ENCODE results near the gene ACOX3. TPM values are rescaled to one million over a fixed set of nuclear protein-coding genes. Genes with fewer than 3 reads are reported as not detected.

The ACOX3 gene
- polyA plus RNA-seq, 3 donors = 3.8 to 16.8 (median 13.3) TPM

DNA sequence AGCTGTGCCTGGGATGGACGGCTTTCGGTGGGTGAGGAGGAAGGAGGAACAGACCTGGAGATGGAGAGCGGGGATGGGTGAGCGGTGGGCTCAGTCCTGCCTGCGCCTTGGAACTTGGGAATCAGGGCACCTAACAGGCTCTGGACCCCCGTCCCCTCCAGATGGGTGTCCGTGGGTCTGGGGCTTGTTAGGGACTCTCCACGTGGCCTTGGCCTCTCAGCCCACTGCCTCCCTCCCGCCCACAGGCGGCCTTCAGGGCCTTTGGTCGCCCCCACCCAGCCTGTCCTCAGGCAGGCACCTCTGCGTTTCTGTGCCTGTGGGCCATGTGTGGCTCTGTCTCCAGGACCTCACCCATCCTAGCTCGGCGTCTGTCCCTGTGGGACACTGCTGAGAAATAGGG lies 29.0 kb upstream of the ACOX3 start:
- Histone ChIP-seq H3K79me2 (ENCODE audit: insufficient read depth, low read length) (no peaks in the 10 kb centered on the region), H2AFZ (ENCODE audit: insufficient read depth, low read depth, low read length, poor library complexity, severe bottlenecking) (no peak overlapping the region), H3K27me3 (ENCODE audit: control insufficient read depth in 2 of 2, insufficient read depth in 2 of 2, low read length in 2 of 2) (no peaks in the 10 kb centered on the region), H3K4me1 (ENCODE audit: control insufficient read depth in 1 of 2, insufficient read depth in 2 of 2, low read length in 2 of 2) (no peaks in the 10 kb centered on the region), H4K20me1 (ENCODE audit: insufficient read depth, low read length) (no peaks in the 10 kb centered on the region), H3K4me3 (replicated peaks in 1 of 3; ENCODE audit: low read depth in 2 of 3, low read length in 3 of 3) (no peak overlapping the region), H3K36me3 (replicated peaks in 1 of 2; ENCODE audit: control insufficient read depth in 1 of 2, insufficient read depth in 2 of 2, low read length in 2 of 2) (peaks cover 38 to 70% of the 10 kb centered on the region in 2 donors), H3K4me2 (replicated peaks; ENCODE audit: extremely low read depth, low read length, poor library complexity, severe bottlenecking) (no peak overlapping the region), H3K9me3 (replicated peaks in 1 of 2; ENCODE audit: control insufficient read depth in 1 of 2, insufficient read depth in 1 of 2, low read length in 2 of 2) (no peaks in the 10 kb centered on the region), H3K27ac (ENCODE audit: low read depth in 1 of 2, low read length in 2 of 2) (no peak overlapping the region), H3K9ac (ENCODE audit: insufficient read depth, low read length, poor library complexity, severe bottlenecking) (no peak overlapping the region)
- Mint-ChIP-seq H3K9me3 (peaks cover 0 to 2% (median 0%) of the 10 kb centered on the region in 7 donors), H3K4me1 (no peaks in the 10 kb centered on the region), H3K36me3 (peaks cover 44 to 65% of the 10 kb centered on the region in 2 donors), H3K27ac (peak overlapping the region in 1 of 7 donors; percentile 69), H3K4me3 (no peak overlapping the region), H3K27me3 (ENCODE audit: low read depth in 3 of 3) (peaks cover 0 to 6% (median 2%) of the 10 kb centered on the region in 3 donors)
- intact Hi-C loops (cut with micrococcal nuclease) = no loop called here
- TF ChIP-seq, protein P1, sequence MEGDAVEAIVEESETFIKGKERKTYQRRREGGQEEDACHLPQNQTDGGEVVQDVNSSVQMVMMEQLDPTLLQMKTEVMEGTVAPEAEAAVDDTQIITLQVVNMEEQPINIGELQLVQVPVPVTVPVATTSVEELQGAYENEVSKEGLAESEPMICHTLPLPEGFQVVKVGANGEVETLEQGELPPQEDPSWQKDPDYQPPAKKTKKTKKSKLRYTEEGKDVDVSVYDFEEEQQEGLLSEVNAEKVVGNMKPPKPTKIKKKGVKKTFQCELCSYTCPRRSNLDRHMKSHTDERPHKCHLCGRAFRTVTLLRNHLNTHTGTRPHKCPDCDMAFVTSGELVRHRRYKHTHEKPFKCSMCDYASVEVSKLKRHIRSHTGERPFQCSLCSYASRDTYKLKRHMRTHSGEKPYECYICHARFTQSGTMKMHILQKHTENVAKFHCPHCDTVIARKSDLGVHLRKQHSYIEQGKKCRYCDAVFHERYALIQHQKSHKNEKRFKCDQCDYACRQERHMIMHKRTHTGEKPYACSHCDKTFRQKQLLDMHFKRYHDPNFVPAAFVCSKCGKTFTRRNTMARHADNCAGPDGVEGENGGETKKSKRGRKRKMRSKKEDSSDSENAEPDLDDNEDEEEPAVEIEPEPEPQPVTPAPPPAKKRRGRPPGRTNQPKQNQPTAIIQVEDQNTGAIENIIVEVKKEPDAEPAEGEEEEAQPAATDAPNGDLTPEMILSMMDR (IDR thresholded peaks at IDR 0.05) = no peak
- no peak for DNase-seq
- 97% methylated on average over 12 of the region's 14 CpGs for WGBS (ENCODE audit: insufficient coverage)

DNA sequence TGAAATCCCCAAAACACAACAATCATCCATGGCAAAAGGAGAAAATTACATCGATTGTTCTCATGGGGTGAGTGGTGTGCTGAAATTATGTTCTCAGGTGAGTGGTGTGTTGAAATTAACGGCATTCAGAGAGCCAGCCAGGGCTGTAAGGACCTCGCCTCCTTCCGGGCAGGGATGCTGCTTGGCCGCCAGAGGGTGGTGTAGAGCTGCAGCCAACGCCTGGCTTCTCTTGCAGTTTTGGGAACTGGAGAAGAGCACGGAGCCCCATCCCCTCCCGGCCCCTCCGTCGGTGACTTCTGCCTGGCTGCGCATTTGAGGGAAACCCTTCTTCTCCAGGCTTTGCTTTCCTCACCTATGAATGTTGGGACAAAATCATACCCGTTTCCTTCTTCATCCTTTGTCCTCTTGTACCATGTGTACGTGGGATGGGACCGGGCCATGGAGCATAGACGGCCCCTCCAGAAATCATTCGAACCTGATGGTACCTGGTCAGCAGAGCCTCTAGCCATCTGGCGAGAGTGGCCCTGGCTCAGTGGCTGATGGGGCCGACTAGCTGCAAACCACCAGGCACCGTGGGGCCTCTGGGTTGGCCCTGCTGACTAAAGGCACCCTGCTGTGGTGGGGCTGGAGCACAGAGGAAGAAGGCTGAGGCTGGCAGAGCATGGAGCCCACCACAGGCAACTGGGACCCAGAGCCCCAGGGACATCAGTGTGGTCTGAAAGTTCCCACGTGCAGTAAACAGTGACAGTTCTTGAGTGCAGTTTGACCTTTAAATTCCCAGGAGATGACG lies 28.4 kb upstream of the ACOX3 start:
- intact Hi-C loops (cut with micrococcal nuclease) = no loop called here
- H2AFZ ChIP-seq (ENCODE audit: insufficient read depth, low read depth, low read length, poor library complexity, severe bottlenecking) = no peak overlapping the region
- H3K4me1 ChIP-seq (ENCODE audit: control insufficient read depth in 1 of 2, insufficient read depth in 2 of 2, low read length in 2 of 2) = no peaks in the 10 kb centered on the region
- peaks cover 0 to 2% (median 0%) of the 10 kb centered on the region in 7 donors for H3K9me3 Mint-ChIP-seq
- H3K9ac ChIP-seq (ENCODE audit: insufficient read depth, low read length, poor library complexity, severe bottlenecking) = no peak overlapping the region
- peak overlapping the region in 3 of 7 donors; percentile 35 to 75 (median 69) for H3K27ac Mint-ChIP-seq
- peaks cover 0 to 6% (median 2%) of the 10 kb centered on the region in 3 donors for H3K27me3 Mint-ChIP-seq (ENCODE audit: low read depth in 3 of 3)
- H3K79me2 ChIP-seq (ENCODE audit: insufficient read depth, low read length) = no peaks in the 10 kb centered on the region
- H3K4me1 Mint-ChIP-seq = no peaks in the 10 kb centered on the region
- H4K20me1 ChIP-seq (ENCODE audit: insufficient read depth, low read length) = no peaks in the 10 kb centered on the region
- WGBS (ENCODE audit: insufficient coverage) = 52% methylated on average over 21 of the region's 21 CpGs
- H3K27me3 ChIP-seq (ENCODE audit: control insufficient read depth in 2 of 2, insufficient read depth in 2 of 2, low read length in 2 of 2) = no peaks in the 10 kb centered on the region
- no peaks in the 10 kb centered on the region for H3K9me3 ChIP-seq (replicated peaks in 1 of 2; ENCODE audit: control insufficient read depth in 1 of 2, insufficient read depth in 1 of 2, low read length in 2 of 2)
- no peak overlapping the region for H3K27ac ChIP-seq (ENCODE audit: low read depth in 1 of 2, low read length in 2 of 2)
- peaks cover 49 to 69% of the 10 kb centered on the region in 2 donors for H3K36me3 Mint-ChIP-seq
- TF ChIP-seq, protein P1 (IDR thresholded peaks at IDR 0.05) = peak; percentile 87
- H3K4me3 Mint-ChIP-seq = no peak overlapping the region
- no peak overlapping the region for H3K4me2 ChIP-seq (replicated peaks; ENCODE audit: extremely low read depth, low read length, poor library complexity, severe bottlenecking)
- peak; percentile 12 to 42 (median 34) for DNase-seq
- H3K4me3 ChIP-seq (replicated peaks in 1 of 3; ENCODE audit: low read depth in 2 of 3, low read length in 3 of 3) = no peak overlapping the region
- peaks cover 42 to 76% of the 10 kb centered on the region in 2 donors for H3K36me3 ChIP-seq (replicated peaks in 1 of 2; ENCODE audit: control insufficient read depth in 1 of 2, insufficient read depth in 2 of 2, low read length in 2 of 2)
